Osteocyte (in vitro differentiated cells): ENCODE results near the gene GRID1. TPM values are rescaled to one million over a fixed set of nuclear protein-coding genes. Genes with fewer than 3 reads are reported as not detected.

Source experiments
- DNase-seq: peaks from one replicate; pipeline ENCODE4 v3.0.0; 2021; ENCODE audit warnings: mixed read lengths; ENCODE audit not compliant: unreplicated experiment; ENCODE audit errors: extremely low spot score
- H3K27ac Mint-ChIP-seq: one replicate; pipeline ENCODE4 v1.8.0; 2021; ENCODE audit warnings: mild to moderate bottlenecking, mixed read lengths; ENCODE audit not compliant: unreplicated experiment
- H3K27me3 Mint-ChIP-seq: one replicate; pipeline ENCODE4 v1.8.0; 2021; ENCODE audit warnings: mixed read lengths; ENCODE audit not compliant: unreplicated experiment
- H3K36me3 Mint-ChIP-seq: one replicate; pipeline ENCODE4 v1.8.0; 2021; ENCODE audit warnings: mixed read lengths; ENCODE audit not compliant: unreplicated experiment
- H3K4me1 Mint-ChIP-seq: one replicate; pipeline ENCODE4 v1.8.0; 2021; ENCODE audit warnings: mixed read lengths; ENCODE audit not compliant: unreplicated experiment
- H3K4me3 Mint-ChIP-seq: one replicate; pipeline ENCODE4 v1.8.0; 2021; ENCODE audit warnings: mild to moderate bottlenecking, moderate library complexity, mixed read lengths; ENCODE audit not compliant: unreplicated experiment
- H3K9me3 Mint-ChIP-seq: one replicate; pipeline ENCODE4 v1.8.0; 2021; ENCODE audit warnings: mixed read lengths; ENCODE audit not compliant: unreplicated experiment
- CTCF ChIP-seq: fragments of 200-600 bp; sonication (generic); IDR thresholded peaks from 2 replicates; pipeline ENCODE4 v1.5.0; 2021; ENCODE audit warnings: antibody characterized with exemption, mild to moderate bottlenecking, moderate library complexity
- total RNA-seq: library from RNA; stranded (reverse); gene quantifications from 2 replicates; pipeline ENCODE4 v1.2.1, GENCODE V29; 2021

The GRID1 gene
- total RNA-seq, 1 donor from 2014 or later: 0.11 TPM

DNA sequence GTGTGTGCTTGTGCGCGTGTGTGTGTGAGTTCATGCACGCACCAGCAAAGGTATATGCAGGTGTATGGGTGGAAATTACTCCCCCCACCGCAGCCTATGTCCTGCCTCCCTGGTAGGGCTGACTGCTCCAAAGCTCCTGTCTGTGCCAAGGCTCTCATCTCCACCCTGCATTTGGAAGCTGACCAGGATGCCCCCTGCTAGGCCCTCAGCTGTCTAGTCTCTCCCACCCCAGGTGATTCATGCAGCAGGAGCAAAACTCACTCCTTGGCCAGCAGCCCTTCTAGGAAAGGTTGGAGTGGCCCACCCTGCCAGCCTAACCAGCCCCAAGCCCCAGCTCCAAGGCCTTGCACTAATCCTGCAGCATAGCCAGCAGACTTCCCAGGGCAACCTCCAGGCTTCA is 148.4 kb downstream of the GRID1 start:
- Mint-ChIP-seq H3K9me3 (no peaks in the 10 kb centered on the region), H3K27ac (no peak overlapping the region), H3K4me1 (no peaks in the 10 kb centered on the region), H3K27me3 (no peaks in the 10 kb centered on the region), H3K36me3 (no peaks in the 10 kb centered on the region), H3K4me3 (no peak overlapping the region)
- no peak for DNase-seq
- TF ChIP-seq CTCF: no peak

GRCh38 chr10:86217371-86218080 is 149.1 kb downstream of the GRID1 start:
- Mint-ChIP-seq H3K4me3 (no peak overlapping the region), H3K27me3 (no peaks in the 10 kb centered on the region), H3K27ac (no peak overlapping the region), H3K36me3 (no peaks in the 10 kb centered on the region), H3K9me3 (no peaks in the 10 kb centered on the region), H3K4me1 (no peaks in the 10 kb centered on the region)
- no peak for DNase-seq
- no peak for TF ChIP-seq CTCF

DNA sequence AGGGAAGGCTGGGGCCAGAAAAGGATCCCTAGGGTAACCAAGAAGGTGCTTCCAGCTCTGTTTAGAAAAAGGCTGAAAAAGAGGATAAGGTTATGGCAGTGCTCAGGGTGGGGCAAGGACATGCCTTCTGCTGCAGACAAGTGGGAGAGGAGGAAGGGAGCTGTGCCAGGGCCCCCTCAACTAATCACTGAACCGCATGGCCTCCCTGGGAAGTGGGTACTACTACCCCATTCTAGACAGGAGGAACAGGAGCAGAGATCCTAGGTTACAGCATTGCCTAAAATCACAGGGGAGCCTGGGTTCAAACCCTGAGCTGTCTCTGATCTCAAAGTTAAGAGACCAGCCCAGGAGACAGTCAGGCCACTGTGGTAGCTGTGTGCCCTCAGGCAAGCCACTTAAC is 149.7 kb downstream of the GRID1 start:
- DNase-seq: no peak
- Mint-ChIP-seq H3K36me3 (no peaks in the 10 kb centered on the region), H3K27me3 (no peaks in the 10 kb centered on the region), H3K4me1 (no peaks in the 10 kb centered on the region), H3K4me3 (no peak overlapping the region), H3K9me3 (no peaks in the 10 kb centered on the region), H3K27ac (no peak overlapping the region)
- TF ChIP-seq CTCF: no peak

DNA sequence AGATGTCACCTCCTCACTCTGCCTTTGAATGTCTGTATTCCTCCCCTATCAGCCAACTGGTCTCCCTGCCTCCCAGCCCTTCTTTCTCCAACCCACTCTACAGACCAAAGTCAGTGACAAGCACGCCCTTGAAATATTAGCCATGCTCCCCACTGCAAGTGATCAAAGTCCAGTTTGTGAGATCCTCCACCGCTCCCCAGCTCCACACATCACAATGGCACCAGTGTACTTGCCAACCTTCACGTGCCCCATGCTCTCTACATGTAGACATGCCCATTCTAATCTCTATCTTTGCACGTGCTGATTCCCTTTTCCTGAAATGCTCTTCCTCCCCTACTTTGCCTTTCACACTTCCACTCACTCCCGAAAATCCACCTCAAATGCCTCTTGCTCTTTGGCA is 150.9 kb downstream of the GRID1 start:
- no peak for TF ChIP-seq CTCF
- no peak for DNase-seq
- Mint-ChIP-seq H3K27ac (no peak overlapping the region), H3K4me3 (no peak overlapping the region), H3K36me3 (no peaks in the 10 kb centered on the region), H3K27me3 (no peaks in the 10 kb centered on the region), H3K9me3 (no peaks in the 10 kb centered on the region), H3K4me1 (no peaks in the 10 kb centered on the region)

DNA sequence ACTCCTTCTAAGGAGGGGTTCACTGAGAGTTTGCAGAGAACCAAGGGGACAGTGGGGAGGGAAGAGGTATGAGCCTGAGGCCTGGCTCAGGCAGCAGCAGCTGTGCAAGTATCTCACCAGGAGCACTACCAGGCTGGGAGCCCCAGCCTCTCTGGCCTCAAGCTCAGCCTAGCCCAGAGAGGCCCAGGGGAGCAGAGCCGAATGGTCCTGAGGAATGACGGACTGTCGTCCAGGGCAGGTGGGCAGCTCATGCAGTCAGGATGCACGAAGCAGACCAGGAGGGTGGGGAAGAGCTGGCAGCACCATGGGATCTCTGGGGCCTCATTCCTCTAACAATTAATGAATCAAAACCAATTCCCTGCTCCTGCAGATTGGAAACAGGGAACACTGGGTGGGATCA is 151.5 kb downstream of the GRID1 start:
- Mint-ChIP-seq H3K4me1 (no peaks in the 10 kb centered on the region), H3K27me3 (no peaks in the 10 kb centered on the region), H3K9me3 (no peaks in the 10 kb centered on the region), H3K4me3 (no peak overlapping the region), H3K27ac (no peak overlapping the region), H3K36me3 (no peaks in the 10 kb centered on the region)
- DNase-seq: no peak
- no peak for TF ChIP-seq CTCF
